SKM-1 treated with dmso at 0.1 percent for 144 hours (cell line): ENCODE measurements around the gene MTCH1.

Experiments used
- DNase-seq: peaks from one replicate; lab custom pipeline; 2025; ENCODE audit not compliant: unreplicated experiment; lab: John Stamatoyannopoulos, UW

MTCH1 gene

GRCh38 chr6:36985808-36986703 is at the start of gene MTCH1:
Gene MTCH1, minus strand, starts transcription at chr6:36986196. Its CDS starts 23 bp downstream, at chr6:36986173.
- DNase-seq = peak; percentile 66

- peak; percentile 70 for DNase-seq
Observed at GRCh38 chr6:37033819-37034795, 48.1 kb upstream of the MTCH1 start.

- no peak for DNase-seq
Observed at GRCh38 chr6:37033255-37033654, 47.3 kb upstream of the MTCH1 start.

- DNase-seq = no peak
Observed at GRCh38 chr6:37032239-37032638, 46.2 kb upstream of the MTCH1 start.

- no peak for DNase-seq
Observed at GRCh38 chr6:37030599-37030998, 44.6 kb upstream of the MTCH1 start.

- peak; percentile 80 for DNase-seq
Observed at GRCh38 chr6:37029249-37029971, 43.4 kb upstream of the MTCH1 start.

GRCh38 chr6:37027811-37028469 is 41.9 kb upstream of the MTCH1 start:
- no peak for DNase-seq

GRCh38 chr6:37027036-37027720 is 41.2 kb upstream of the MTCH1 start:
- DNase-seq = no peak

- no peak for DNase-seq
Observed at GRCh38 chr6:37025621-37026466, 39.8 kb upstream of the MTCH1 start.

- no peak for DNase-seq
Observed at GRCh38 chr6:37024656-37025337, 38.8 kb upstream of the MTCH1 start.

- DNase-seq = no peak
Observed at GRCh38 chr6:37022135-37022863, 36.3 kb upstream of the MTCH1 start.

- DNase-seq = peak; percentile 52
Observed at GRCh38 chr6:37021356-37022129, 35.5 kb upstream of the MTCH1 start.

- no peak for DNase-seq
Observed at GRCh38 chr6:37020812-37021211, 34.8 kb upstream of the MTCH1 start.

GRCh38 chr6:37020381-37020780 is 34.4 kb upstream of the MTCH1 start:
- DNase-seq = no peak

- no peak for DNase-seq
Observed at GRCh38 chr6:37019065-37019450, 33.1 kb upstream of the MTCH1 start.

GRCh38 chr6:37018198-37019064 is 32.4 kb upstream of the MTCH1 start:
- DNase-seq = peak; percentile 79
